Measurements from ENCODE around the gene SEC14L5.

The SEC14L5 gene

DNA sequence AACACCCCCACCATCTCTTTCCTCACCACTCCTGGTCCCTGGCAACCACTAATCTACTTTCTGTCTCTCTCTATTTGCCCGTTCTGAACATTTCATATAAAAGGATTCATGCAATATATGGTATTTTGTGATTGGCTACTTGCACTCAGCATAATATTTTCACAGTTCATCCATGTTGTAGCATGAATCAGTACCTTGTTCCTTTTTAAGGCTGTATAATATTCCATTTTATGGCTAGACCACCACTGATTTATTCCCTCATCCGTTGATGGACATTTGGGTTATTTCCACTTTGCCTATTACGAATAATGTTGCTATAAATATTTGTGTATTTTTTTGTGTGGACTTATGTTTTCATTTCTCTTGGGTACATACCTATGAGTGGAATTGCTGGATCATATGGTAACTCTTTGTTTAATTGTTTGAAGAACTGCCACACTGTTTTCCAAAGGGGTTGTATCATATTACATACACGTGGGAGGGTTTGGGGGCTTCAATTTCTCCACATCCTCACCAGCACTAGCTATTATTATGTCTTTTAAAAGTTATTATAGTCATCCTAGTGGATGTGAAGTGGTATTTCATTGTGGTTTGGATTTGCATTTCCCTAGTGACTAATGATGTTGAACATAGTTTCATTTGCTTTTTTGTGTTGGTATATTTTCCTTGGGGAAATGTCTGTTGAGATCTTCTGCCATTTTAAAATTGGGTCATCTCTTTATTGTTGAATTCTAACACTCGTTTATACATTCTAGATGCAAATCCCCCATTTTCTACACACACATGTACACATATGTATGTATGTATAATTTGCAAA, 26.3 kb downstream of the SEC14L5 start:
- DNase-seq (ENCODE audit: low read depth in 2 of 2), result no peak

DNA sequence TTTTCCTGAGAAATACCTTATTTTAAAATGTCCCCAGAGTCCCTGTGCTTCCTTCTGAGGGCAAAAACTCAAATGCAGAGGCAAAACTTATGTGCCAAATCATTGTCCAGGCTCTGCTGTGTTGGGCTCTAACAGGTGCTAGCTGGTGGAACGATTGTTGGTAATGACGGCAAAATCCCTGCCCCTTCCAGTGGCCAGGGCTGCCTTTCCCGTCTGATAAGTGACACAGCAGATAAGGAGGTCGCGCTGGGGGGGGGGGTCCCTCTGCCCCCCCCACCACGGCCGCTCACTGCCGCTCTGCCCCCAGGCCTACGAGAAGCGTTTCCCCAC, 29.1 kb downstream of the SEC14L5 start:
- no peak for DNase-seq (ENCODE audit: low read depth in 2 of 2)

DNA sequence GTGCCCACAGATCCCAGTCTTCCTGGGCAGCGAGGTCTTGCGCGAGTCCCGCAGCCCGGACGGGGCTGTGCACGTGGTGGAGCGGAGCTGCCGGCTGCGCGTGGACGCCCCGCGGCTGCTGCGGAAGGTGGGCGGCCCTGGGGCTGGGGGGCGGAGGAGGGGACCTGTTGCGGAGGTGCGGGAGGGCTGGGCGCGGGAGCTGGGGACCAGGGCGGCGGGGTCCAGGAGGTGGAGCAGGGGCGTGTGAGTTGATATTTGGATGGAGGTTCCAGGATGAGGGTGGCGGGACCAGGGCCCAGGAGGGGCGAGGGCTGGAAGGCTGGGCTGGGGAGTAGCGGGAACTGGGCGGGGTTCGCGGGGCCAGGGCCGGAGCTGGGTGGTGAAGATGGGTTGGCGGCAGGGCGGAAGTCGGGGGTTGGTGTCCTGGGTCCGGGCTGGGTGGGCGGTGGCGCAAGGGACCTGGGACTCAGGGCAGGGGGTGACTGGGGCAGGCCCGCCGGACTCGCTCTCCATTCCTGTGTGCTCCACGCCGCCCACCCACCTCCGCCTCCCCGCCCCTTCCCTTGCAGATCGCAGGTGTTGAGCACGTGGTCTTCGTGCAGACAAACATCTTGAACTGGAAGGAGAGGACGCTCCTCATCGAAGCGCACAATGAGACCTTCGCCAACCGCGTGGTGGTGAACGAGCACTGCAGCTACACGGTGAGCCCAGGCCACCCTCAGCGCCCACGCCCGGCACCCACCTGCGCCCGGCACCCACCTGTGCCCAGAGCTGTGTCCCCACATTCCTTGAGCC, 29.6 kb downstream of the SEC14L5 start:
- no peak for DNase-seq (ENCODE audit: low read depth in 2 of 2)

DNA sequence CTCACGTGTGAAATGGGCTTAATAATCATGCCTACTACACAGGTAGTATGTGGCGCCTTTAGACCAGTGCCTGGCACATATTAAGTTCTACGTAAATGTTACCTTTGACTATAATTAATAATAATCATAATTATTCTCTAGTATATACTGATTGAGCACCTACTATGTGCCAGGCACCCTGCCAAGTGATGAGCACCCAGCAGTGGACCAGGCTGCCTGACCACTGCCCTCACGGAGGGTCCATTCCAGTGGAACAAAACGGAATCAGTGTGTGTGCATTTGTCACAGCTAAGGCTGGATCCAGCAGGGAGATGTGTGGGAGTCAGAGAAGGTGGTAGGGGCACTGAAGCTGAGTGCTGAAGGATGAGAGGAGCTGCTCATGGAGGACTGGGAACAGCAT, 30.5 kb downstream of the SEC14L5 start:
- DNase-seq (ENCODE audit: low read depth in 2 of 2), result no peak

DNA sequence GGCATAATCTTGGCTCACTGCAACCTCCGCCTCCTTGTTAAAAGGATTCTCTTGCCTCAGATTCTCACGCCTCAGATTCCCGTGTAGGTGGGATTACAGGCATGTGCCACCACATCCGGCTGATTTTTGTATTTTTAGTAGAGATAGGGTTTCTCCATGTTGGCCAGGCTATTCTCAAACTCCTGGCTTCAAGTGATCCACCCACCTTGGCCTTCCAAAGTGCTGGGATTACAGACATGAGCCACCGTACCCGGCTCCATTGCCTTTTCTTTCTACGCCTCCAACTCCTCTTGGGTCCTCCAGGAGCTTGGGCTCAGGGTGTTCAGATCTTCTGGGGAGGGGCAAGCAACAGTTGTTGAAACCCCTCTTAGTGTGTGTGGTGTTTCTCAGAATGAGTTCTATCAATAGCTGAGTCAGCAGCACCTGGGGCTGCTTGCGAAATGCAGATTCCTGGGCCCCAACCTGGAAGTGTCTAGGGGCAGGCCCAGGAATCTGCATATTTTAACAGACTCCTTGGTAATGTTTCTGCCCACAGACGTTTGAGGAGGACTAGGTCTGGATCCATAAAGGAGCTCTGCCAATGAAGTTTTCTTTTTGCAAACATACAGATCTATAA, 31.4 kb downstream of the SEC14L5 start:
- DNase-seq (ENCODE audit: low read depth in 2 of 2), result no peak

DNA sequence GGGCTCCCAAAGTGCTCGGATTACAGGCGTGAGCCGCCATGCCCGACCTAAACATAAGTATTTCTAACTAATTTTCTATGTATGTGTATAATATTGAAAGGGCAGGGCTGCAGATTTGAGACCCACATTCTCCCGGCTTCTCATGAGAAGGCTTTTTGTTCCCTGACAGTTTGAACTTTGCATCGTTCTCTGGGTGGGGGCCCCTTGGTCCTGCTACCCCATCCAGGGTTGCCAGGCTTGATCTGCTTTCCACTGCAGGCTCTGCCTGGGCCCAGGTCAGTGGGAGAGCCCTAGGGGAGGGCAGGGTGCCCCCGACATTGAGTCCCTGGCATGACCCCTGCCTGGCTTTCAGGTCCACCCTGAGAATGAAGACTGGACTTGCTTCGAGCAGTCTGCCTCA, 32.3 kb downstream of the SEC14L5 start:
- no peak for DNase-seq (ENCODE audit: low read depth in 2 of 2)

DNA sequence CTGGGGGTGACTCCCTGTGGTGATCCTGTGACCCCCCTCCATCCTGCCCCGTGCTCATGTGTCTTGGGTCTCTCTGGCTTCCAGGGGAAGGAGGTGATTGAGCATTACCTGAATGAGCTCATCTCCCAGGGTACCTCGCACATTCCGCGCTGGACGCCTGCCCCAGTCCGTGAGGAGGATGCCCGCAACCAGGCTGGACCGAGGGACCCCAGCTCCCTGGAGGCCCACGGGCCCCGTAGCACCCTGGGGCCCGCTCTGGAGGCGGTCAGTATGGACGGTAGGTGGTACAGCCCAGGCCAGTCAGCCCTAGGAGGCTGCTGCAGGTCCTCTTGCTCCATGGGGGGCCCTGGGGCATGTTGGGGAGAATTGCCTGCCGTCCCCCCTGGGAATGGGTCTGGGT, 33.6 kb downstream of the SEC14L5 start:
- no peak for DNase-seq (ENCODE audit: low read depth in 2 of 2)

DNA sequence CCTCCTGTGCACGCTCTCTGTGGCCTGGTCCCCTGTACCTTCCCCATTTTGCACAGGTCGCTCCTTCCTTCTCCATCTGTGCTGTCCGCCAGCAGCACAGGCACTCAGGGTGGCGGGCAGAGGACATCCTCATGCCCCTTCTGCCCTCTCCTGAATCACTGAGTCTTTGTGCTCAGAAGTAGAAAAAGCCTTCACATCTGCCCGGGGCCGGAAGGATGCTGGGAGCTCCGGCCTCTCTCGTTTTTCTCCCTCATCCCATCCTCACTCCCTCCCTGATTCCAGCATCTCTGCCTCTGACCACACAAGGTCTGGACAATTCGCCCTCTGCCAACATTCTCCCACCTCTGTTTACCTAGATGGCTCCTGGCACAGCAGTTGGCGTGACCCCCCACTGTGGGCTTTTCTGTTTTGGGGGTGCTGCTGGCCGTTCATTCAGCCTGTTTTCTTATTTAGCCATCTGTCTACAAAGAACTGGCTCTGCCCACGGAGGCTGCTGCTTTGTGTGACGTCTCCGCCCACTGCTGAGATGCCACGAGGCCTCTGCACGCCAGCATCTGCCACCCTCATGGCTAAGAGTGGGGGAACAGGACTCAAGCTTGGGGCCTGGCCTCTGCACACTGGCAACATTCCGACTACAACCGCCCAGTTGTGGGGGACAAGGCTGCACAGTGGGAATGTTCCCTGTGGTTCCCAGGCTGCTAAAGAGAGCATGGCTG, 36.7 kb downstream of the SEC14L5 start:
- no peak for DNase-seq (ENCODE audit: low read depth in 2 of 2)

DNA sequence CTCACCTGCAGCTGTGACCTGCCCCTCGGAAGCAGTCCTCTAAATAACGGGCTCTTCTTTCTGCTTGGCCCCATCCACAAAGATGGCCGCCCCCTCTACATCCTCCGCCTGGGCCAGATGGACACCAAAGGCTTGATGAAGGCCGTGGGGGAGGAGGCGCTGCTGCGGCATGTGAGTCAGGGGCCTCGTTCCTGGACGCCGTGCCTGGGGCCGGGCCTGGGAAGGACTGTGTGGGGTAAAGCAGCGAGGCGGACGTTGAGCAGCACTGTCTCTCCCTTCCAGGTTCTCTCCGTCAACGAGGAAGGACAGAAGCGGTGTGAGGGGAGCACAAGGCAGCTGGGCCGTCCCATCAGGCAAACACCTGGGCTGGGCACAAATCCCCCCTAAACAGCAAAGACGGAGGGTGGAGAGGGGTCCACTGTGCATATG, 42.5 kb downstream of the SEC14L5 start:
- no peak for DNase-seq (ENCODE audit: low read depth in 2 of 2)

DNA sequence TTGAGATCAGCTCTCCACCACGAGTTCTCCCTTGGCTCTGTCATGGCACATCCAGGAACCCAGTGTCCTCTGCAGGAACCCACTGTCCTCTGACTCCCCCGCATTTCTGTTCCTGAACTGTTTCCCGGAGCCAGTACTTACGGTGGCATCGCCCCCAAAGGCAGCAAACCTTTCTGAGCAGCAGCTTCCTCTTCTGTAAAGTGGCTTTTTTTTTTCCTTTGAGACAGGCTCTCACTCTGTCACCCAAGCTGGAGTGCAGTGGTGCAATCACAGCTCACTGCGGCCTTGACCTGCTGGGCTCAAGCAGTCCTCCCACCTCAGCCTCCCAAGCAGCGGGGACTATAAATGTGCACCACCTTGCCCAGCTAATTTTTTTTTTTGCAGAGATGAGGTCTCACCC, 43.4 kb downstream of the SEC14L5 start:
- DNase-seq (ENCODE audit: low read depth in 2 of 2), result no peak

DNA sequence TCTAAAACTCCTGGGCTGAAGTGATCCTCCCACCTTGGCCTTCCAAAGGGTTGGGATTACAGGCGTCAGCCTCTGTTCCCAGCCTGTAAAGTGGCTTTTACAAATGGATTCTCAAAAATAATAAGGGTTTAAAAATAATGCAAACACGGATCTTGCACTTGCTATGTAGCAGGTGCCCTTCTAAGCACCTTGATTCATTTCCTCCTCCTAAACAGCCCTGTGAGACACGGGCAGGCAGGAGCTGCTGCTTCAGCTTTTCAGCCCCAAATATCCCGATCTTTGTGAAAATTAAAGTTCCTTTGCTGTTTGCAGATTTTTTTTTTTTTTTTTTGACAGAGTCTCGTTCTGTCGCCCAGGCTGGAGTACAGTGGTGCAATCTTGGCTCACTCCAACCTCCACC, 43.9 kb downstream of the SEC14L5 start:
- DNase-seq (ENCODE audit: low read depth in 2 of 2), result no peak

DNA sequence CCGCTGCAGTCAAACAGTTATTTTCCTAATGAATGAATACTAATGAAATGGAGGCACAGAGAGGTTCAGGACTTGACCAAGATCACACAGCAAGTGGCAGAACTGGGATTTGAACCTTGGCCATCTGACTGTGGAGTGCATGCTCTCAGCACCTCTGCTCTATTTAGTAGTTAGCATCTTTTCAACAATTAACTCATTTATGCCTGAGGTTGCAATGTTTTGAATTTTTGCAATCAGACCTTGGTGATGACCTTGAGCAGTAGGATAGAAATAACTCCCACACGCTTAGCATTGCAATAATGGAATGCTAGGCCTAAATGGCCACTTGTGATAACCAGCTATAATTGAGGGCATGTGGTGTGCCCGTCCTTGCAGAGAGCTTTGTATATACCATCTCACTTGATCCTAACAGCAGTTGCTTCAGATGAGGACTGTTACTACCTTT, 44.6 kb downstream of the SEC14L5 start:
- DNase-seq (ENCODE audit: low read depth in 2 of 2), result no peak

DNA sequence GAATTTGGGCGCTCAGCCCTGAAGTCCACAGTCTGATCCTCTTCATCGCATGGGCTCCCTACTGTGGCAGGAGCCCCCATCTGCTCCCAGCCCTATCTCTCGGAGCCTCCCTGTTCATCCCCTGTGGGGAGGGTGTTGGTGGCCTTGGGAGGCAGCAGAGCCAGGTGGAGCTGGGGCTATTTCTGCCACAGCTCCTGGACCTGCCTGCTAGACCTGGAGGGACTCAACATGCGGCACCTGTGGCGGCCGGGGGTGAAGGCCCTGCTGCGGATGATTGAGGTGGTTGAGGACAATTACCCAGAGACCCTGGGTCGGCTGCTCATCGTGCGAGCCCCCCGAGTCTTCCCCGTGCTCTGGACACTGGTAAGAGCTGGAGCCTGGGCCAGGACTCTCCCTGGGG, 45.1 kb downstream of the SEC14L5 start:
- no peak for DNase-seq (ENCODE audit: low read depth in 2 of 2)

DNA sequence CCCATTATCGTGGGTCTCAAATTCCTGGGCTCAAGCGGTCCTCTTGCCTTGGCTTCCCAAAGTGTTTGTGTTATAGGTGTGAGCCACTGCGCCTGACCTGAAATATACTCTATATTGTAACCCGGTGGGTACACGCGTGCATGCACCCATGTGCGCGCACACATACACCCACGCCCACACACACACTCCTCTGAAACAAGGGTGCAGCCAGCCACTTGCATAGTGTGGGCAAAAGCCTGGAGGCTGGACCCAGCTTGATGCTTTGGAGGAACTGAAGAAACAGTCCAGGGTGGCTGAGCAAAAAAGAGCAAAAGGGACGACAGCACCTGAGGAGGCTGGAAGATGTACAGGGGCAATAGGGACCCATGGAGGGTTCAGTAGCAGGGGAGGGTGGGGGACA, 45.7 kb downstream of the SEC14L5 start:
- DNase-seq (ENCODE audit: low read depth in 2 of 2), result no peak

DNA sequence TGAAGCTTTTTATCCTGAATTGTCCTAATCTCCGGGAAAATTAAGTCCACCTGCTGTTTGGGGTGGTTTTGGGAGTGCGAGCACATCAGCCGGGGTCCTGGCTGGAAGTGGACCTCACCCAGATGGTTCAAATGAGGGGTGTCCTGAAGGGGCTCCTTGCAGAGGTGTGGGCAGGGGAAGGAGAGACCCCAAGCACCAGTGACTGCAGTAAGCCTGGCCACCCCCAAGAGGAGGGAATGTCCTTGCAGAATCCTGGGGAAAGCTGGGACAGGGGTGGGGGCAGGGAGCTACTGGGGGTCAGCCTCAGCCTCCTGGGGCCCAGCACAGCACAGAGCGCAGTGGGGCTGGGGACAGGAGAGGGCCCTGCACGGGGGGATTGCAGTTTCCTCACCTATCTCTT, 46.2 kb downstream of the SEC14L5 start:
- no peak for DNase-seq (ENCODE audit: low read depth in 2 of 2)

DNA sequence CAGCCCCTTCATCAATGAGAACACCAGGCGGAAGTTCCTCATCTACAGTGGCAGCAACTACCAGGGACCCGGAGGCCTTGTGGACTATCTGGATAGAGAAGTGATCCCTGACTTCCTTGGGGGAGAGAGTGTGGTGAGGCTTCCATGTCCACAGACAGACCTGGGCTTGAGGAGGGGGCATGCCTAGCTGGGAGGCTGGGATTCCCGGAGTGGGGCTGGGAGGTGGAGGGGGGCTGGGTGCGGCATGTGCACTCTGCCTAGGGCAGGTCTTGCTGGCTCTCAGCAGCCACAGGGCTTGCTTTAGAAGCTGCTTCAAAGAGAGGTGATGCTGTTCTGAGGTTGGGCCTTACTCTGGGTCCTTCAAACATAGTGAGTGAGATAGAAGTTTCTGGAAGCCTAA, 47.8 kb downstream of the SEC14L5 start:
- no peak for DNase-seq (ENCODE audit: low read depth in 2 of 2)

DNA sequence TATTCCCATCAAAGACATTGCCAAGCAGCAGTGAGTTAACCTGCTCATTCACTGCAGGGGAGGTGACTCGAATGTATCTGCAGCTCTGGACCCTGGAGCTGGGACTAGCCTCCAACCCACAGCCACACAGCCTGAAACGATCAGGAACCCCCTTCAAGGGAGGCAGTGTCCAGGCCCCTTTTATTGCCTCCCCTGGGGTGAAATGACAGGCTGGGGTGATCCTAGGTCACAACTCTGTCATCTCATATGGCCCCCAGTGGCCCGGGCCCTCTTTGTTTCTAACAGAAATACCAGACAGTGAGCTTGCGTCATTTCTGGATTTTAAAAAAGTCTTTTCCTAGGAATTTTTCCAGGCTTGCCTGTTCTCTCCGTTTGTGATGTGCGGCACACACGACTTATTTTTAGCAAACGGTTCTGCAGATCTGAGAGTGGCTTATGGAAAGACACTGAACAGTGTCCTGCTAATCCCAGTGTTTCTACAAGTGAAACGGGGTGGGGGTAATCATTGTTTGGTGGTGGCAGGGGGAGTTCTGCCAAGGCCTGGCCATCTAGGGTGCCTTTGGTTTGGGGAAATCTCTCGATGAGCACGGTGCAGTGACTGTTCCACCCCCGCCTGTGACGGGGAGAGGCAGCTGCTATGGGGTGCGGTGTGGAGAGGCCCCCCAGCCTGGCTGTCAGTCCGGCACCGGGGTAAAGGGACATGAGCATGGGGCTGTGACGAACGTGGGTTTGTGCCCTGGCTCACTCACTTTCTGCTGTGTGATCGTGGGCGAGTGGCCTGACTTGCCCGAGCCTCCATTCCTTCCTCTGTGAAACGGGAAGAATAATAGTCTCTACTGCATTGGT, 48.4 kb downstream of the SEC14L5 start:
- DNase-seq (ENCODE audit: low read depth in 2 of 2), result no peak

DNA sequence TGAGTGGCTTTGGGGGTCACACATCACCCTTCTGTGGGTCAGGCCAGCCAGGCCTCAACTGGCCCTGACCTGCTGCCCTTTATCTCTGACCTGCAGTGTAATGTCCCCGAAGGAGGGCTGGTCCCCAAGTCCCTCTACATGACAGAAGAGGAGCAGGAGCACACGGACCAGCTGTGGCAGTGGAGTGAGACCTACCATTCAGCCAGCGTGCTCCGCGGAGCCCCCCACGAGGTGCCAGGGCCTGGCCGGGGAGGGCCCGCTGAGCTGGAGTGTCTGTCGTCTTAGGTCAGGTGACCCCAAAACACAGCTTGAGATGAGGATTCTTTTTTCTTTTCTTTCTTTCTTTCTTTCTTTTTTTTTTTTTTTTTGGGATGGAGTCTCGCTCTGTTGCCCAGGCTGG, 49.1 kb downstream of the SEC14L5 start:
- DNase-seq (ENCODE audit: low read depth in 2 of 2), result no peak

DNA sequence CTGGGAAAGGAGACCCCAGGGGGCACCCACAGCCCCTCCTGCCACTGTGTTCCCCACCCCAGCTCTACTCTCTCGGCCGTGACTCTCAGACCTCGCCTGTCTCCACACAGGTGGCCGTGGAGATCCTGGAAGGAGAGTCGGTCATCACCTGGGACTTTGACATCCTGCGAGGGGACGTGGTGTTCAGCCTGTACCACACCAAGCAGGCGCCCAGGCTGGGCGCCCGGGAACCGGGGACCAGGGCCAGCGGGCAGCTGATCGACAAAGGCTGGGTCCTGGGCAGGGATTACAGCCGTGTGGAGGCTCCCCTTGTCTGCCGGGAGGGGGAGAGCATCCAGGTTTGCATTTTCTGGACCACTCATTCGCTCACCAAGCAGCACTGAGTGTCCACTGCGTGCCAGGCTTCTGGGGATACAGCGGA, 50.2 kb downstream of the SEC14L5 start:
- DNase-seq (ENCODE audit: low read depth in 2 of 2), result no peak

DNA sequence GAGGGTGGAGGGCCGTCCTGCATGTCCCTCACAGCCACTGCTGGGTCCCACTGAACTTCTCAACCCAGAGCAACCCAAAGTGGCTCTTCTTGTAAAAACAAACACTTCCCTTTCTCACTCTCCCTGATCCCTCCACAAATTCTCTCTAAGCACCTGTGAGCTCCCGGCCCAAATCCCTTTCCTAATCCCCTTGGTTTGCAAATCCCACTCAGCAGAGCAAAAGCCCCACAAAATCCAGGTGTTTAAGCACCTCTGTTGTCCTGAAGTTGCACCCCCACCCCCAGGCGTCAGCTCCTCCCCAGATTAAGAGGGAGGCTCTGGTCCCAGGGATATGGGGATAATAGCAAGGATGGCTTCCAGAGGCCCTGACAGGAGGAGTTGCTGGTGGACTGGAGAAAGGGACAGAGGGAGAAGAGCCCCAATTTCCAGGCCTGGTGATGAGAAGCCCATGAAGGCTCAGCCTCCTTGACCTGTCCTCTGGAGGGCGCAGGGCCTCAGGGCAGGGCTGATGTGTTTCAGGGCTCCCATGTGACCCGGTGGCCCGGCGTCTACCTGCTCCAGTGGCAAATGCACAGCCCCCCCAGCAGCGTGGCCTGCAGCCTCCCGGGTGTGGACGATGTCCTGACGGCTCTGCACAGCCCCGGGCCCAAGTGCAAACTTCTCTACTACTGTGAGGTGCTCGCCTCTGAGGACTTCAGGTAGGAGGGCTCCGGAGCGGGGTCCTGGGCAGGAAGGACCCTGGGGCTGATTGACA, 52.6 kb downstream of the SEC14L5 start:
- no peak for DNase-seq (ENCODE audit: low read depth in 2 of 2)

DNA sequence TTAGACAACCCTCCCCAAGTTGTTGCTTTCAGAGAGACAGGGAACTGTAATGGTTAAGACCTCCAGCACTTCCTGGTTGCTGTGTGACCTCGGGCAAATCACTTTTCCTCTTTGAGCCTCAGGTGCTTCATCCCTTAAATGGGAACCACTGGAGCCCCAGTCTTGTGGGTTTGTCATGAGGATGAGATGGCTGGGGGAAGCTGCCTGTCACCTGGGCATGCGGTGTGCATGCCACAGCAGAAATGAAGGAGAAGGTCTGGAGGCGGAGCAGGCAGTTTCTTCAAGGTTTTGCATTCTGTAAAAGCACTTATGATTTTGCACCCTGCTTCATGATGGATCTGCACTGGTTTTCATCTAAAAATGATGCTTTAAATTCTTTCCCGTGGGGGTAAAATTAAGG, 53.5 kb downstream of the SEC14L5 start:
- no peak for DNase-seq (ENCODE audit: low read depth in 2 of 2)
